HG03025 (cell line): ENCODE data around the gene RUVBL2.

Experiments used
- ATAC-seq: cut with Tn5 transposase; IDR thresholded peaks from one replicate; pipeline ENCODE4 v1.9.1; 2021; ENCODE audit warnings: mild to moderate bottlenecking, moderate library complexity; ENCODE audit not compliant: unreplicated experiment, low FRiP score

The RUVBL2 gene

GRCh38 chr19:48963371-48964204 lies 30.1 kb upstream of the RUVBL2 start:
- no peak for ATAC-seq

GRCh38 chr19:48964205-48965039 lies 29.3 kb upstream of the RUVBL2 start:
- ATAC-seq, result no peak

GRCh38 chr19:48965040-48965805 lies 28.5 kb upstream of the RUVBL2 start, which contains the start of gene FTL:
TSS of gene FTL (plus strand) at chr19:48965309. CDS start at chr19:48965508, 199 bp downstream.
- ATAC-seq, result peak; percentile 59

- ATAC-seq, result peak; percentile 7
These were observed 27.7 kb upstream of the RUVBL2 start for GRCh38 chr19:48965806-48966540.

GRCh38 chr19:48966541-48967345 lies 26.9 kb upstream of the RUVBL2 start:
- ATAC-seq, result no peak

- ATAC-seq, result no peak
These were observed 26.1 kb upstream of the RUVBL2 start for GRCh38 chr19:48967346-48968178.

GRCh38 chr19:48968179-48968661 lies 25.5 kb upstream of the RUVBL2 start:
- ATAC-seq, result no peak

- ATAC-seq, result no peak
These were observed 24.9 kb upstream of the RUVBL2 start for GRCh38 chr19:48968813-48969218.

- ATAC-seq, result no peak
These were observed 24.2 kb upstream of the RUVBL2 start for GRCh38 chr19:48969276-48970138.

- ATAC-seq, result no peak
These were observed 23.4 kb upstream of the RUVBL2 start for GRCh38 chr19:48970139-48970766.

- no peak for ATAC-seq
These were observed 22.7 kb upstream of the RUVBL2 start for GRCh38 chr19:48970923-48971395.

- ATAC-seq, result no peak
These were observed 17.5 kb upstream of the RUVBL2 start for GRCh38 chr19:48975947-48976847.

- no peak for ATAC-seq
These were observed 16.6 kb upstream of the RUVBL2 start for GRCh38 chr19:48977061-48977460.

- ATAC-seq, result no peak
These were observed 11.4 kb upstream of the RUVBL2 start for GRCh38 chr19:48982280-48982679.

GRCh38 chr19:48985711-48986110 lies 8.0 kb upstream of the RUVBL2 start:
- no peak for ATAC-seq

- ATAC-seq, result no peak
These were observed 7.5 kb upstream of the RUVBL2 start for GRCh38 chr19:48986211-48986610.
